Left lung (tissue), 10 donors: ENCODE data around the gene ADCY10. TPM values are rescaled to one million over a fixed set of nuclear protein-coding genes. Genes with fewer than 3 reads are reported as not detected.

Experiments
- ATAC-seq: fragments of 200-7000 bp; cut with Tn5 transposase; one replicate; pipeline ENCODE4 v1.9.1; 2020; ENCODE audit warnings: moderate library complexity
- DNase-seq, 4 donors: peaks; one replicate each; pipeline ENCODE4 v3.0.0-alpha.2; 2013 to 2020
- H3K27ac ChIP-seq, 2 donors: fragments of 200-600 bp; sonication (generic) in 1 of 2; one replicate each; pipeline versions ENCODE4 v1.5.0 to v1.8.0; 2020 to 2021
- H3K27me3 ChIP-seq, 2 donors: fragments of 200-600 bp; sonication (generic) in 1 of 2; one replicate each; pipeline versions ENCODE4 v1.5.0 to v1.8.0; 2020 to 2021
- H3K36me3 ChIP-seq, 2 donors: fragments of 200-600 bp; sonication (generic) in 1 of 2; one replicate each; pipeline versions ENCODE4 v1.5.0 to v1.8.0; 2020 to 2021
- H3K4me1 ChIP-seq, 2 donors: fragments of 200-600 bp; one replicate each; pipeline ENCODE4 v1.8.0; 2021
- H3K4me3 ChIP-seq, 2 donors: fragments of 200-600 bp; sonication (generic) in 1 of 2; one replicate each; pipeline versions ENCODE4 v1.5.0 to v1.8.0; 2020 to 2021; ENCODE audit warnings: mild to moderate bottlenecking in 1 of 2
- H3K9me3 ChIP-seq, 2 donors: fragments of 200-600 bp; sonication (generic) in 1 of 2; one replicate each; pipeline versions ENCODE4 v1.5.0 to v1.8.0; 2020 to 2021
- CTCF ChIP-seq, 2 donors: fragments of 200-600 bp; sonication (generic) in 1 of 2; IDR thresholded peaks; one replicate each; pipeline versions ENCODE4 v1.5.0 to v1.8.0; 2021; ENCODE audit warnings: antibody characterized with exemption in 2 of 2
- intact Hi-C, 2 donors: fragments of 100-400 bp; cut with DNase I; formaldehyde crosslinking; loops; one replicate each; pipeline versions ENCODE4 v1.11.2 to v1.14.2; 2022
- polyA plus RNA-seq, 6 donors: library from polyadenylated mRNA; unstranded; fragments of 120-200 nt; gene quantifications; one replicate each; pipeline ENCODE4 v1.2.1, GENCODE V29; 2013; ENCODE audit not compliant: insufficient read length in 6 of 6
- total RNA-seq, 2 donors: library from RNA; stranded (reverse); fragmentation: NEBNext Ultra II Directional; extraction: Animal tissue kit (Norgen Biotek cat#: 25700); gene quantifications; one replicate each; pipeline ENCODE4 v1.2.1, GENCODE V29; 2021
- donor health status: DM: no; HTN: yes; CAD: no.
- donor health status: DM: no; HTN: no; CAD: no.

ADCY10 gene
- total and polyA plus RNA-seq, 8 donors: 0.11 to 0.37 (median 0.21) TPM; not detected in 1

DNA sequence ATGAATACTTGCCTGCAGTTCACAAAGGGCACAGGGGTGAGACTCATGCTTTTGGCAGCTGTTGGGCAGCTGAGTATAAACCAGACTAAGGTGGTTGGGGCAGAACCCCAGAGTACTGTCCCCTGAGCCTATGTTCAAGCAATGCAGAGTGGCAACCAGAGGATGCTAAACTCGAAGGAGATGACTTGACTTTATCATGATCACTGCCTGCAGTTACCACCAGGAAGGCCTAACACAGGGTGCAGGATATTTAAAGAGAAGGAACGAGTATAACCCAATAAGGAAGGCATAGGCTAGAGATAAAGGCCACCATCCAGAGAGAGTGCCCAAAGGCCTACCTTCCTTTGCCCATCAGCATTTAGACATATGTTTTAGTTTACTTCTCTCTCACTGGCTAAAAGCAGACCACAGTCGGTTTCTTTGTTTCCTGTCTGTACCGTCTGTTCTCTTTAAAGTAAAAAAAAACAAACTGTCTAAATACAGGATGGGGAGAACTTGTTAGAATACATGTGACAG, 108.8 kb downstream of the ADCY10 start:
- Histone ChIP-seq H3K9me3 (no peaks in the 10 kb centered on the region), H3K27me3 (no peaks in the 10 kb centered on the region), H3K4me1 (peaks cover 0 to 24% of the 10 kb centered on the region in 2 donors), H3K36me3 (no peaks in the 10 kb centered on the region), H3K27ac (no peak overlapping the region), H3K4me3 (no peak overlapping the region)
- no peak for TF ChIP-seq CTCF (IDR thresholded peaks at IDR 0.05)
- intact Hi-C loops: no loop called here
- ATAC-seq (no peak), DNase-seq (no peak)

DNA sequence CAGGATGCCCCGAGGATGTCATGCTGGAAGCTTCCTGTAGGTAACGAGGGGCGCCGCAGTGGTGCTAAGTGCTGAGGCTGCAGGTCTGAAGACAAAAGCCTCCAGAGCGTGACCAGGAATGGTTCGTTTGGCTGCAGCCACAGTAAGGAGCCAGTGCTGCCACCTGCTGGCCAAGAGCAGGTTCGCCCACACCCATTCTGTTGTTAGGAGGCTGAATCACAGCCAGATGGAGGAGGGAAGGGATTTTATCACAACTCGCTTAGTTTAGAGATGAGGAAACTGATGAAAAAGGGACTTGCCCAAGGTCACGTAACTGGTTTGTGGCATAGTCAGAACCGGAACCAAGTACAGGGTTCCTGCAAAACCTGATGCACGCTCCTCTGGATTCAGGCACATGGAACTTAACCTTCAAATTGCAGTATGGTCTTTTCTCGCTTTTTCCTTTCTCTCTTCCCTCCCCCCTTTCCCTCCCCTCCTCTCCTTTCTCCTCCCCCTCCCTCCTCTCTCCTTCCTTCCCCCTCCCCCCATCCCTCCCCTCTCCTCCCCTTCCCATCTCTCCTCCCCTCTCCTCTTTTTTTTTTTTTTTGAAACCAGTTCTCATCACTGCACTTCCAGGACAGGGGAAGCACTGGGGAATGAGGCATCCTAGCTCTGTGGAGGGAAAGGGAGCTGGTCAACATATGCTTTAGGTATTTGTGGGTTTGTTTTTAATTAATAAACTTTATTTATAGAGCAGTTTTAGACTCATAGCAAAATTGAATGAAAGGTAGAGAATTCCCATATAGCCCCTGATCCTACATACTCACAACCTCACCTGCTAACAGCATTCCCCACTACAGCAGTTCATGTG, 110.4 kb downstream of the ADCY10 start:
- Histone ChIP-seq H3K4me3 (no peak overlapping the region), H3K27ac (peak overlapping the region in 1 of 2 donors; percentile 5)
- intact Hi-C loops: no loop called here

DNA sequence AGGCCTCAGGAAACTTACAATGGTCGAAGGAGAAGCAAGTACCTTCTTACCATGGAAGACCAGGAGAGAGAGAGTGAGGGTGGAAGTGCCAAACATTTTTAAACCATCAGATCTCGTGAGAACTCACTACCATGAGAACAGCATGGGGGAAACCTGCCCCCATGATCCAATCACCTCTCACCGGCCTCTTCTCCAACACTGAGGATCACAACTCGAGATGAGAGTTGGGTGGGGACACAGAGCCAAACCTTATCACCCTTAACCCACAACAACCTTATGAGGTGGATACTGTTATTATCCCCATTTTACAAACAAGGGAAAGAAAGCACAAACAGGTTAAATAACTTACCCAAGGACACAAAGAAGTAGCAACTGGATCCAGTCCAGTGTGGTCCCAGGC, 111.7 kb downstream of the ADCY10 start:
- no peak for TF ChIP-seq CTCF (IDR thresholded peaks at IDR 0.05)
- intact Hi-C loops: no loop called here
- peaks cover 0 to 24% of the 10 kb centered on the region in 2 donors for H3K4me1 ChIP-seq
- no peaks in the 10 kb centered on the region for H3K36me3 ChIP-seq
- no peak overlapping the region for H3K4me3 ChIP-seq
- H3K9me3 ChIP-seq: no peaks in the 10 kb centered on the region
- H3K27ac ChIP-seq: no peak overlapping the region
- no peak for DNase-seq
- no peaks in the 10 kb centered on the region for H3K27me3 ChIP-seq
- no peak for ATAC-seq

More for the DNA sequence above, 110.4 kb downstream of the ADCY10 start:
- peak; percentile 87 to 98 for TF ChIP-seq CTCF (IDR thresholded peaks at IDR 0.05)
- DNase-seq (peak; percentile 74 to 95 (median 90)), ATAC-seq (peak; percentile 99)
- H3K27me3 ChIP-seq: no peaks in the 10 kb centered on the region
- peaks cover 0 to 24% of the 10 kb centered on the region in 2 donors for H3K4me1 ChIP-seq
- H3K36me3 ChIP-seq: no peaks in the 10 kb centered on the region
- no peaks in the 10 kb centered on the region for H3K9me3 ChIP-seq

DNA sequence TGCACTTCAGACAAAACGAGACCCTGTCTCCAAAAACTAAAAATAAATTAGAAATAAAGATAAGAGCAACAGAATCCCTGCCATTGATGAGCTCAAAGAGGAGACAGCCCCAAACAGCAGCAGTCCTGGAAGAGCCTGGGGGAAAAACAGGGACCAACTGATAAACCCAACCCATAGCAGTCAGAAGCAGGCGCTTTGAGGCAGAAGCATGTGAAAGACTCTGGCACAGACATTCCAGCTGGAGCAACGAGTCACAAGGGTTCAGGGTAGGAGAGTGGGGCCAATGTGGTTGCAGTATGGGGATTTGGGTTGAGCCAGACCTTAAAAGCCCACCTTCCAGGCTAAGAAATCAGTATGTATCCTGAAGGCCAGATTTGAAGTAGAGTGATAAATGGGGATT, 113.7 kb downstream of the ADCY10 start:
- Histone ChIP-seq H3K4me1 (peaks cover 13 to 40% of the 10 kb centered on the region in 2 donors), H3K36me3 (no peaks in the 10 kb centered on the region), H3K27me3 (no peaks in the 10 kb centered on the region), H3K27ac (no peak overlapping the region), H3K4me3 (no peak overlapping the region), H3K9me3 (no peaks in the 10 kb centered on the region)
- ATAC-seq (no peak), DNase-seq (no peak)
- no peak for TF ChIP-seq CTCF (IDR thresholded peaks at IDR 0.05)
- intact Hi-C loops: no loop called here

GRCh38 chr1:167799747-167800146, 114.2 kb downstream of the ADCY10 start:
- intact Hi-C loops: loop anchor here in 1 of 2 donors (5.0 kb wide), 1 partner anchor 82 kb away; no protein-coding TSS in a partner anchor
- no peaks in the 10 kb centered on the region for H3K36me3 ChIP-seq

More at GRCh38 chr1:167799747-167800146, 114.2 kb downstream of the ADCY10 start:
- Histone ChIP-seq H3K9me3 (no peaks in the 10 kb centered on the region), H3K27ac (no peak overlapping the region), H3K27me3 (no peaks in the 10 kb centered on the region), H3K4me3 (no peak overlapping the region), H3K4me1 (peaks cover 13 to 35% of the 10 kb centered on the region in 2 donors)
- DNase-seq (no peak), ATAC-seq (no peak)
- no peak for TF ChIP-seq CTCF (IDR thresholded peaks at IDR 0.05)
